ENCODE results near the gene NES.

NES gene

GRCh38 chr1:156622581-156623297 lies 54.5 kb downstream of the NES start (continued):
- no peak for TF ChIP-seq ZNF132 (tag by site-specific recombination; IDR thresholded peaks at IDR 0.05; ENCODE audit: borderline replicate concordance)
- TF ChIP-seq GFI1B (tag by site-specific recombination; IDR thresholded peaks at IDR 0.05) = peak; percentile 79; the same call in 1 of the 2 replicates
- TF ChIP-seq ZNF677 (tag by site-specific recombination; IDR thresholded peaks at IDR 0.05) = no peak
- no peak for TF ChIP-seq EGR2 (tag by site-specific recombination; IDR thresholded peaks at IDR 0.05; ENCODE audit: low read depth)
- no peak for TF ChIP-seq ZBTB48 (tag by site-specific recombination; IDR thresholded peaks at IDR 0.05)
- TF ChIP-seq KLF1 (tag by site-specific recombination; IDR thresholded peaks at IDR 0.05) = peak; percentile 57
- no peak for TF ChIP-seq ELK4 (IDR thresholded peaks at IDR 0.05; ENCODE audit: borderline replicate concordance, low read depth, low read length)
- TF ChIP-seq, protein P1, sequence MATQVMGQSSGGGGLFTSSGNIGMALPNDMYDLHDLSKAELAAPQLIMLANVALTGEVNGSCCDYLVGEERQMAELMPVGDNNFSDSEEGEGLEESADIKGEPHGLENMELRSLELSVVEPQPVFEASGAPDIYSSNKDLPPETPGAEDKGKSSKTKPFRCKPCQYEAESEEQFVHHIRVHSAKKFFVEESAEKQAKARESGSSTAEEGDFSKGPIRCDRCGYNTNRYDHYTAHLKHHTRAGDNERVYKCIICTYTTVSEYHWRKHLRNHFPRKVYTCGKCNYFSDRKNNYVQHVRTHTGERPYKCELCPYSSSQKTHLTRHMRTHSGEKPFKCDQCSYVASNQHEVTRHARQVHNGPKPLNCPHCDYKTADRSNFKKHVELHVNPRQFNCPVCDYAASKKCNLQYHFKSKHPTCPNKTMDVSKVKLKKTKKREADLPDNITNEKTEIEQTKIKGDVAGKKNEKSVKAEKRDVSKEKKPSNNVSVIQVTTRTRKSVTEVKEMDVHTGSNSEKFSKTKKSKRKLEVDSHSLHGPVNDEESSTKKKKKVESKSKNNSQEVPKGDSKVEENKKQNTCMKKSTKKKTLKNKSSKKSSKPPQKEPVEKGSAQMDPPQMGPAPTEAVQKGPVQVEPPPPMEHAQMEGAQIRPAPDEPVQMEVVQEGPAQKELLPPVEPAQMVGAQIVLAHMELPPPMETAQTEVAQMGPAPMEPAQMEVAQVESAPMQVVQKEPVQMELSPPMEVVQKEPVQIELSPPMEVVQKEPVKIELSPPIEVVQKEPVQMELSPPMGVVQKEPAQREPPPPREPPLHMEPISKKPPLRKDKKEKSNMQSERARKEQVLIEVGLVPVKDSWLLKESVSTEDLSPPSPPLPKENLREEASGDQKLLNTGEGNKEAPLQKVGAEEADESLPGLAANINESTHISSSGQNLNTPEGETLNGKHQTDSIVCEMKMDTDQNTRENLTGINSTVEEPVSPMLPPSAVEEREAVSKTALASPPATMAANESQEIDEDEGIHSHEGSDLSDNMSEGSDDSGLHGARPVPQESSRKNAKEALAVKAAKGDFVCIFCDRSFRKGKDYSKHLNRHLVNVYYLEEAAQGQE (tag by site-specific recombination; IDR thresholded peaks at IDR 0.05) = peak; percentile 90
- no peak for TF ChIP-seq ZNF571 (tag by site-specific recombination; IDR thresholded peaks at IDR 0.05)
- 0 out of 2 replicates have a peak, but pooled peaks have one; percentile 46 for TF ChIP-seq WT1 (tag by site-specific recombination; IDR thresholded peaks at IDR 0.05)
- no peak for TF ChIP-seq ZNF311 (tag by site-specific recombination; IDR thresholded peaks at IDR 0.05; ENCODE audit: borderline replicate concordance)
- TF ChIP-seq ZSCAN5A (tag by site-specific recombination; IDR thresholded peaks at IDR 0.05) = no peak
- no peak for TF ChIP-seq ZNF624 (tag by site-specific recombination; IDR thresholded peaks at IDR 0.05)
- no peak for TF ChIP-seq ZNF660 (tag by site-specific recombination; IDR thresholded peaks at IDR 0.05)
- TF ChIP-seq ZNF280C (tag by site-specific recombination; IDR thresholded peaks at IDR 0.05) = no peak
- no peak for TF ChIP-seq ZNF785 (tag by site-specific recombination; IDR thresholded peaks at IDR 0.05)
- no peak for TF ChIP-seq ZNF658 (tag by site-specific recombination; IDR thresholded peaks at IDR 0.05)
- peak; percentile 67; the same call in 1 of the 2 replicates for TF ChIP-seq TSHZ1 (tag by site-specific recombination; IDR thresholded peaks at IDR 0.05; ENCODE audit: borderline replicate concordance)
- peak; percentile 97 for TF ChIP-seq ZNF140 (tag by site-specific recombination; IDR thresholded peaks at IDR 0.05)
- no peak for TF ChIP-seq MEIS1 (CRISPR knock-in tag; IDR thresholded peaks at IDR 0.05; ENCODE audit: borderline replicate concordance)
- TF ChIP-seq ZNF555 (tag by site-specific recombination; conservative IDR thresholded peaks at IDR 0.05) = peak; percentile 99
- TF ChIP-seq ZFP69B (tag by site-specific recombination; IDR thresholded peaks at IDR 0.05) = no peak
- no peak for TF ChIP-seq BCL11A (tag by site-specific recombination; IDR thresholded peaks at IDR 0.05; ENCODE audit: low read depth)
- TF ChIP-seq ZNF670 (tag by site-specific recombination; IDR thresholded peaks at IDR 0.05; ENCODE audit: low read depth) = no peak
- no peak for TF ChIP-seq ZBTB44 (tag by site-specific recombination; IDR thresholded peaks at IDR 0.05)
- TF ChIP-seq ZNF548 (tag by site-specific recombination; IDR thresholded peaks at IDR 0.05) = 0 out of 2 replicates have a peak, but pooled peaks have one; percentile 39
- TF ChIP-seq IKZF3 (tag by site-specific recombination; IDR thresholded peaks at IDR 0.05) = no peak

Data from HEK293 (cell line).